ENCODE measurements around the gene SYS1. TPM values are rescaled to one million over a fixed set of nuclear protein-coding genes. Genes with fewer than 3 reads are reported as not detected.

SYS1 gene
- total RNA-seq, 1 experiment from 2014 or later, result 20.5 TPM

DNA sequence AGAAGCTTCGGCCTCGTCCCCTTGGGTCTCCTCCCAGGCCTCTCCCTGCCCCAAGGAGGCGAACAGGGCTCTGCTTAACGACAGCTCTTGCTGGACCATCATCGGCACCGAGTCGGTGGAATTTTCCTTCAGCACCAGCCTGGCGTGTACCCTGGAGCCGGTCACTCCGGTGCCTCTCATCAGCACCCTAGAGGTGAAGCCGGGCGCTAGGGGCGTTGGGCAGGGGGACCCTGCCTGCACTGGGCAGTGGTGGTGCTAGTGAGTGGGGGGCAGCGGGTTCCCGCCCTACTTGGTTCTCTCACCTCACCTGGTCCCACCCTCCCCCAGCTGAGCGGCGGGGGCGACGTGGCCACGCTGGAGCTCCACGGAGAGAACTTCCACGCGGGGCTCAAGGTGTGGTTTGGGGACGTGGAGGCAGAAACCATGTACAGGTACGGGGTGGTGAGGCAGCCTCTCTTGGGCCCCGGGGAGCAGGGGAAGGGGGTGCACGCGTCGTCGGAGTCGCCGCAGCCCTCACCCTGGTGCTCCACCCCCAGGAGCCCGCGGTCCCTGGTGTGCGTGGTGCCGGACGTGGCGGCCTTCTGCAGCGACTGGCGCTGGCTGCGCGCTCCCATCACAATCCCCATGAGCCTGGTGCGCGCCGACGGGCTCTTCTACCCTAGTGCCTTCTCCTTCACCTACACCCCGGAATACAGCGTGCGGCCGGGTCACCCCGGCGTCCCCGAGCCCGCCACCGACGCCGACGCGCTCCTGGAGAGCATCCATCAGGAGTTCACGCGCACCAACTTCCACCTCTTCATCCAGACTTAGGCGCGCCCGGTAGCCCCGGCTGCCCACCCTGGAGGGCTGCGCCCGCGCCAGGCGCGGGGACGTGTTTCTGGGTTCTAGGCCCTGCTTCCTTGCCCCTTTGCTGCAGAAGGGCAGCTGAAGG lies 46.5 kb upstream of the SYS1 start:
- Histone ChIP-seq H3K36me3 (ENCODE audit: control insufficient read depth in 1 of 2, insufficient read depth in 2 of 2, low read length in 2 of 2) (no peaks in the 10 kb centered on the region), H3K9me2 (ENCODE audit: insufficient read depth) (no peaks in the 10 kb centered on the region), H3K27ac (ENCODE audit: low read depth, low read length) (no peak overlapping the region), H3K4me1 (ENCODE audit: control insufficient read depth in 1 of 2, insufficient read depth in 2 of 2, low read length in 2 of 2) (peaks cover 0 to 6% of the 10 kb centered on the region in 2 experiments; a peak in 2 of 4 replicates), H3K9ac (ENCODE audit: low read length) (no peak overlapping the region), H2AFZ (ENCODE audit: low read depth, low read length, poor library complexity, severe bottlenecking) (no peak overlapping the region), H3K27me3 (ENCODE audit: insufficient read depth, low read length) (no peaks in the 10 kb centered on the region), H3K79me2 (ENCODE audit: insufficient read depth, low read length) (no peaks in the 10 kb centered on the region), H3K4me3 (replicated peaks in 1 of 2; ENCODE audit: low read depth in 1 of 2, low read length in 2 of 2) (no peak overlapping the region), H3K9me3 (ENCODE audit: control insufficient read depth in 1 of 2, insufficient read depth in 1 of 2, low read depth in 1 of 2, low read length in 2 of 2) (no peaks in the 10 kb centered on the region), H4K20me1 (ENCODE audit: insufficient read depth) (no peaks in the 10 kb centered on the region), H3K4me2 (ENCODE audit: low read length) (no peak overlapping the region)
- intact Hi-C loops (cut with micrococcal nuclease), result no loop called here
- TF ChIP-seq RAD21 (IDR thresholded peaks at IDR 0.05; ENCODE audit: low read depth) (no peak), FOSL1 (IDR thresholded peaks at IDR 0.05; ENCODE audit: low read depth) (no peak), EGR1 (IDR thresholded peaks at IDR 0.05; ENCODE audit: low read depth) (no peak), TCF7L2 (IDR thresholded peaks at IDR 0.05; ENCODE audit: borderline replicate concordance, extremely low read depth, insufficient read depth, insufficient read length) (no peak), ELF1 (IDR thresholded peaks at IDR 0.05; ENCODE audit: borderline replicate concordance, low read depth) (no peak), CEBPB (IDR thresholded peaks at IDR 0.05; ENCODE audit: low read depth) (no peak)
- TF ChIP-seq, protein P1, sequence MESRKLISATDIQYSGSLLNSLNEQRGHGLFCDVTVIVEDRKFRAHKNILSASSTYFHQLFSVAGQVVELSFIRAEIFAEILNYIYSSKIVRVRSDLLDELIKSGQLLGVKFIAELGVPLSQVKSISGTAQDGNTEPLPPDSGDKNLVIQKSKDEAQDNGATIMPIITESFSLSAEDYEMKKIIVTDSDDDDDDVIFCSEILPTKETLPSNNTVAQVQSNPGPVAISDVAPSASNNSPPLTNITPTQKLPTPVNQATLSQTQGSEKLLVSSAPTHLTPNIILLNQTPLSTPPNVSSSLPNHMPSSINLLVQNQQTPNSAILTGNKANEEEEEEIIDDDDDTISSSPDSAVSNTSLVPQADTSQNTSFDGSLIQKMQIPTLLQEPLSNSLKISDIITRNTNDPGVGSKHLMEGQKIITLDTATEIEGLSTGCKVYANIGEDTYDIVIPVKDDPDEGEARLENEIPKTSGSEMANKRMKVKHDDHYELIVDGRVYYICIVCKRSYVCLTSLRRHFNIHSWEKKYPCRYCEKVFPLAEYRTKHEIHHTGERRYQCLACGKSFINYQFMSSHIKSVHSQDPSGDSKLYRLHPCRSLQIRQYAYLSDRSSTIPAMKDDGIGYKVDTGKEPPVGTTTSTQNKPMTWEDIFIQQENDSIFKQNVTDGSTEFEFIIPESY (IDR thresholded peaks at IDR 0.05; ENCODE audit: extremely low read depth, insufficient replicate concordance, low read length), result no peak
- TF ChIP-seq, protein P2, sequence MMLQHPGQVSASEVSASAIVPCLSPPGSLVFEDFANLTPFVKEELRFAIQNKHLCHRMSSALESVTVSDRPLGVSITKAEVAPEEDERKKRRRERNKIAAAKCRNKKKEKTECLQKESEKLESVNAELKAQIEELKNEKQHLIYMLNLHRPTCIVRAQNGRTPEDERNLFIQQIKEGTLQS (IDR thresholded peaks at IDR 0.05), result no peak
- TF ChIP-seq, protein P3, sequence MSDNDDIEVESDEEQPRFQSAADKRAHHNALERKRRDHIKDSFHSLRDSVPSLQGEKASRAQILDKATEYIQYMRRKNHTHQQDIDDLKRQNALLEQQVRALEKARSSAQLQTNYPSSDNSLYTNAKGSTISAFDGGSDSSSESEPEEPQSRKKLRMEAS (IDR thresholded peaks at IDR 0.05), result no peak
- CTCF ChIA-PET, result interaction anchor here (1.1 kb wide), 1 partner anchor 11 kb away, joined by 4 read pairs; no protein-coding TSS in a partner anchor
- no TSS peak for BruUV-seq (replicated peaks)
- no peak for DNase-seq (ENCODE audit: low read depth, low spot score)
- POLR2A ChIA-PET, result no interaction called here
- no peak for ATAC-seq
- RAD21 ChIA-PET (ENCODE audit: low non-redundant PET in 1 of 2, low total read pairs in 2 of 2, uncharacterized antibody in 2 of 2, unreplicated experiment in 2 of 2), result no interaction called here
